Ecto neural progenitor cell (in vitro differentiated cells): ENCODE measurements around the gene PITPNM2.
A peak's percentile ranks its signal among the peaks of the same experiment; 100 is the strongest.

Experiments used
- DNase-seq: peaks from one replicate; pipeline ENCODE4 v3.0.0-alpha.2; 2018; ENCODE audit warnings: low spot score

The PITPNM2 gene

DNA sequence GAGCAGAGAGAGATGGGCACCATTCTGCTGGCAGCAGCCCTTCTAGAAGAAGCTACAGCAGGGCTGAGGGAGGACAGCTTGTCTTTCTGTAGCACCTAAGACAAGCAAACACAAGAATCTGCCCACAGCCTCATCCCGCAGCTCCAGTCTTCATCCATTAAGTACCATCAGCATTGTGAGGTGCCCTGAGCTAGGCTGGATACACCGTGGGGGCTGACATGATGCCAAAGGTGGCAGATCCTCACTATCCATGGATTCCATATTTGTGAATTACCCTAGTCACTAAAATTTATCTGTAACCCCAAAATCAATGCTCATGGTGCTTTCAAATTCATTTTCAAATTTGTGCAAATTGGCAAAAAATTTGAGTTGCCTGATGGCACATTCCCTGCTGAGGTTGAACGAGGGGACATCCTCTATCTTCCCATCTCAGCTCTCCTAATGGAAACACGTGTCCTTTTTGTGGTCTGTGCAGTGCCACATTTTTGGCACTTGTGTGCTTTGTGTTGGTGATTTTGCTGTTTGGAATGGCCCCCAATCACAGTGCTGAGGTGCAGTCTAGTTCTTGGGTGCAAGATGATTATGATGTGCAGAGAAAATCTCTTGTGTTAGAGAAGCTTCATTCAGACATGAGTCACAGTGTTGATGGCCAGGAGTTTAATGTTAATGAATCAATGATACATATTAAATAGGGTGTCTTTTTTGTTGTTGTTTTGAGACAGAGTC, 7.0 kb downstream of the PITPNM2 start:
- DNase-seq, result no peak

DNA sequence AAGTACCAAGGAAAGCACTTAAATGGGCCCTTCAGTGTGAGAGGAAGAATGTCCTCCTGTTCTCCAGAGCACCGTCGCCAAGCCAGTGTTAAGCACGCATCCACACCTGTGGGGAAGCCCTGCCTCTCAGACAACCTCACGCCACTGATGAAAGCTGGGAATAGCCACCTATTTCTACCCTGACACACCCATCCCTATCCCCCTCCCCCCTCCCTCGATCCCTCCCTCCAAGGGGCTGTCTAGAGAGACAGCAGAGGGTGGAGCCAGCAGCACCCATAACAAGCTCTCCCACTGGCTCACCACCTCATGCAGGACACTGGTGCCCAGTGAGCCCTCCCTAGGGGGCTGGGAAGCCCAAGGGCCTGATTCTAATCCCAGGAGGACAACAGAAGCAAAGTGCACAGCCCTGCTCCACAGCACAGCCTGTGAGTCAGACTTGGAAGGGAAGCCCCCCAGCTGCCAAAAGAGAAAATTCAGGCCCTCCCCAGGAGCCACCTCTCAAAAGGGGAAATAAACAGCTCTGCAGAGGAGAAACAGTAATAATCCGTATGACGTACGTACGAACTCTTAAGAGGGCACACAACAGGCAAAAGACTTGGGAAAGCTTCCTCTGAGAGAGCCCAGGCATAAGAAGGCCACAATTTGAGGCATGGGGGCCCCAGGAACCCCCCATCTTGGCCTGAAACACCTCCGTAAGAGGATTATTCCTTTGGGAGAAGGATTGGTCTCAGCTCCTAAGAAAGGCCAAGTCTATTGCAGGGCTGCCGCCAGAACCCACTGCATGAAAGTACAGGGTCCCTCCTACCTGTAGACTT, 7.8 kb downstream of the PITPNM2 start:
- no peak for DNase-seq

DNA sequence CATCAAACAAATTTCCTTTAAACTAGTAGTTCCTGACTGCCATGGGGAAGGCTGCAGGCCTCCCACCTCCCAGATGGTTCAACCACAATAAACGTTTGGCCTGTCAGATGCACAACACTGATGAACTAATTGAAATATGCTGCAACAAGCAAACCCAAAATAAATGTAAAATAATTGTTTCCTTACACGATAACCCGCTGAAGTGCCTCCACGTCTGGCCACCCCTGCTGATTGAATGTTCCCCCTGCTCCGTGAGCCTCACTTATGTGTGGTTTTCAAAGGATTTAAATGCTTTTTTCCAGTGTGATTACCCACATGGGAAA, 8.4 kb downstream of the PITPNM2 start:
- no peak for DNase-seq

DNA sequence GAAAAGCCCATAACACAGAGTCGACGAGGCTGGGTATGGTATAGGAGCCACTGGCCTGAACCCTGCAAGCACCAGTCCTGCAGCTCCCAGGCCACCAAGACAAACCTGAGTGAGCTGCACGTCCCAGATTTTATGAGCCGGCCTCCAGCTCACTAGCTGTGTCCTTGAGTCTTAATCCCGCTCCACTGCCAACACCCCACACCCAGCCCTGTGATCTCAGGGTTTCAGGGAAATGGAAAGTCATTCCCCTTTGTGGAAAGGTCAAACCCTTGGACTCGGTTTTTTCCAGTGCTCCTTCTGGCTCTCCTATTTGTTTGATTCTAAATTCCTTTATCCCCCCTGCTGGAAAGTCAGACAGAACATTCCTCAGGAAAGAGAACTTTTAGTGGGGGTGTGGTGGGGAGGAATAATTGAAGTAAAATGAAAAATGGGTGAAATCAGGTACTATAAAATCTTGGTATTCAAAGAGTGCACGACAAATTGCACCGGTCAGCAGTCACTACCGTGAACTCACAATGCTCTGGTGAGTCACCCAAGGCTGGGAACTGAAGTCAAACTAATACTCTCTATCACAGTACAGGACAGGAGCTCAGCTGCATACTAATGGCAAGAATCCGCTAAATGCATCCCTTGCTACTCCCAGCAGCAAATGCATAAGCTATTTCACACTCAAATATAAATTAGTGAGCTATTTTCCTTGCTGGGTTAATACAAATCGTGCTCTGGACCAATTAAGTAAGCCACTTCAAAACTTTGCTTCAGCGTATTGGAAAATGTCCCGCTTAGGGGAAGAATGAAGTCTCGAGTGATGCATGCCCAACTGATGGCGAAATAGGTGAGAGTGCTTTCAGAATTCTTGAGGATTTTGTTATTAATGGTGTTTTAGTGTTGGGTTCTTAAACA, 9.0 kb downstream of the PITPNM2 start:
- DNase-seq, result no peak

DNA sequence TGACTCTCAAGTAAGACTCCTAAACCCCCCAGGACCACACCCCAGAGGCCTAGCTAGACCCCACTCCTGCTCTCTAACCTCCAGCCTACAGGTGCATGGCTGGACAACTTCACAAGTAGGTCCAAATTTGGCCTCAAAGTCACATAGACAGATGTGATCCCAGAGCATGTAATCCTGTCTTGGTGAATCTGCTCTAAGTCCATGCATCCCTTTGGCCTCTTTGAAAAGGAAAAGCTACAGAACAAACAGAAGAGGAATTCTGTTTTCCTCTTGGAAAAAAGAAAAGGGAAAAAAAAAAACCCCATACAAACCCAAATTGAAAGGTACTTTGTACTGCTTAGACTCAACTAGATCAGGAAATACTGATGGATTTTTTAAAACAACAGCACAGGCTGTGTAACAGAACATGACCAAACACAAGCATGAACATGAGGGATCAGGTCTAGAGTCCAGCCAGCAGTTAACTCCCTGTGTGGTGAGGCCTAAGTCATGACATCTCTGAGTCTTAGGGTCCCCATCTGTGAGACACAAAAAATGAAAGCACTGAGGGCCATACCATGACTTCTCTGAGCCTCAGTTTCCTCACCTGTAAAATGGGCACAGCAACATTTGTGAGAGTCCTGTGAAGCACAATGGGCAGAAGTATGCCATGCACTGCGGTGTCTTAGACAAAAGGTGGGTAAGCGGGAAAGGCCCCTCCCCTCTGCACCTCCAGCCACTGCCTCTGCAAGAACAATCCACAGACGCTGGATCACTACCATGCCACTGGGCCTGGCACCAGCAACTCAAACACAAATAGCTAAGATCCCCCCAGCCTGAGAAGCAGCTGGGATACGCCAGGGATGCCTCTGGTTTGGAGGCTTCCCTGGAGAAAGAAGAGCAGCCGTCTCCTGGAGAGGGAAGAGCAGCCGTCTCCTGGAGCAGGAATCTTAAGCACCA, 9.9 kb downstream of the PITPNM2 start:
- DNase-seq, result no peak

DNA sequence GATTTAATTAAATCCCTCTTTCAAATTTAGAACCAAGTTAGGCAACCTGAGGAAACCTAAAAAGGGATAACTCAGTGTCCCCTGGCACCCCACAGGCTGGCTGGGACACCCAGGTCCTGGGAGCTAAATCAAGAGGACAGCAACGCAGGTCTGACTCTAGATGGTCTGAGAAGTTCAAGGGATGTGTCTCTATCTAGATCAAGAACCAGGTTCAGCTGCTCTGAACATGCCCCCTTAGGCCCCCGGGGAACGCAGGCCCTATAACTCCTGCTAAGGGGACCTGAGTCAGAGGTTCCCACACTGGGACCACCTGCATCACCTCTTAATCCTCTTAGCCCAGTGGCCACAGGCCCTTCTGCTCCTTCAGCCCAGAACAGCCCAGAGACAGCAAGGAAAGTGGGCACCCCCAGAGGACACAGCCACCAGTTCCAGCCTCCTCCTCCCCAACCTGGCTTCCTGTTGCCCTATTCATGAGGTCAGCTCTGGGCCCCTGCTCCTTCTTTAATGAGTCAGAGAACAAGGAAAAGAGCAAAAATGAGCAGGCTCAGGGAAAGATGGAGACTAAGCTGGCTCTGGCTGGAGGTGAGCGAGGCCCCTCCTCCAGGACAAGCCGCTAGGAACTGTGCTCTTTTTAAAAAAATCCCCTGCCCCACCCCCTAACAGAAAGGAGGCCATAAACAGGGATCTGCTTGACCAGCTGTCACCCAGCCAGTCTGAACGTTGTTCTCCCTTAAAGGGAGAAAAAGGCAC, 10.8 kb downstream of the PITPNM2 start:
- DNase-seq, result peak; percentile 58

DNA sequence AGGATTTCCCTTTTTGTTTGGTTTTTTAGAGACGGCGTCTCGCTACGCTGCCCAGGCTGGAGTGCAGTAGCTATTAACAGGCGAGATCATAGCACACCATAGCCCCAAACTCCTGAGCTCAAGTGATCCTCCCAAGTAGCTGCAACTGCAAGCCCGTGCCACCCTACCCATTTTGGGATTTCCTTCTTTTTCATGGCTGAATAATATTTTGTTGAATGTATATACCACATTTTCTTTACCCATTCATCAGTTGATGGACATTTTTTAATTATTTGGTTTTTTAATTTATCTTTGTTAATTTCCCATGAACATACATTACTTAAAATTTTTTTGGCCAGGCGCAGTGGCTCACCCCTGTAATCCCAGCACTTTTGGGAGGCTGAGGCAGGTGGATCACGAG, 15.2 kb downstream of the PITPNM2 start:
- DNase-seq, result no peak

DNA sequence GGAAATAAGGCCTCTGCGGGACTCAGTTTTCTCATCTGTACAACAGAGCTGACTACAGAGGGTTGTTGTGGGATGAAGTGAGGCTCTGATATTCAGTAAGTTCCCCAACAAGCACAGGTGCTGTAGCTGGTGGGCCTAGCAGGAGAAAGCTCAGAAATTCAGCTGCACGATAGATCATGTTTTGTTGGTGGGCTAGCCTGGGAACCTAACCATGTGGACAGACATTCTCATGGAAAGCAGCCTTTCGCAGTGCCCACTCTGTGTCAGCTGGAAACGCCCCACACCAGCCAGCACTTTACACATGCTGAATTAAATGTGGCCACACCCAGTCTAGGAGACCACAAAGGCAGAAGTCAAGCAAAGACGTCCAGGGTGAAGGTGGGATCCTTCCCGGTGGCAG, 16.1 kb downstream of the PITPNM2 start:
- no peak for DNase-seq

DNA sequence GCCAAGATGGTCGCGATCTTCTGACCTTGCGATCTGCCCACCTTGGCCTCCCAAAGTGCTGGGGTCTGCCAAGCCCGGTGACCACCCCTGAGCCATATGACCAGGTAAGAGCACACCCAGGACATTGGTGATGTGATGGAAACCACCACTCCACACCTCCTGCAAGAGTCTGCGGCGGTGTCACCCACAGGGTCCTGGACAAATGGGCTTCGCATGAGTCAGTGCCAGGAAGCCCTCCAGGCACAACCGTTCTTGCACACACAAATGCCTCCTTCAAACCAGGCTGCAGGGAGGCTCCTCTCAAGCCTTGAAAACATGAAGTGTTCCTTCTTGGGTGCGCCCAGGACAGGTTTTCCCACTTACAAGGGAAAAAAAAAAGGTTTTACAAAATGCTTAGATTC, 16.6 kb downstream of the PITPNM2 start:
- DNase-seq, result no peak

DNA sequence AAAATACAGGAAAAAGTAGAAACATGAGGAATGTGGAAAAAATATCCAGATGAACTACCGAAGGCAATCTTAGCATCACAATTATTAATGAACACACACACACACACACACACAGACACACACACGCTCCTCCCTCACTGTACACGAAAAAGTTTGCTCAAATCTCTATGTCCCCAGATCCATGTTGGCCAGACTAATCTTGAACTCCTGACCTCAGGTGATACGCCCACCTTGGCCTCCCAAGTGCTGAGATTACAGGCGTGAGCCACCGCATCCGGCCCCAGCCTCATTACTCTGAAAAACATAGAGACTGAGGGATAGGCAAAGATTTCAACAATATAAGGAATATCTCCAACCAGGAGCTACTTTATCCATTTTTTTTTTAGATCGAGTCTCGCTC, 17.2 kb downstream of the PITPNM2 start:
- no peak for DNase-seq

DNA sequence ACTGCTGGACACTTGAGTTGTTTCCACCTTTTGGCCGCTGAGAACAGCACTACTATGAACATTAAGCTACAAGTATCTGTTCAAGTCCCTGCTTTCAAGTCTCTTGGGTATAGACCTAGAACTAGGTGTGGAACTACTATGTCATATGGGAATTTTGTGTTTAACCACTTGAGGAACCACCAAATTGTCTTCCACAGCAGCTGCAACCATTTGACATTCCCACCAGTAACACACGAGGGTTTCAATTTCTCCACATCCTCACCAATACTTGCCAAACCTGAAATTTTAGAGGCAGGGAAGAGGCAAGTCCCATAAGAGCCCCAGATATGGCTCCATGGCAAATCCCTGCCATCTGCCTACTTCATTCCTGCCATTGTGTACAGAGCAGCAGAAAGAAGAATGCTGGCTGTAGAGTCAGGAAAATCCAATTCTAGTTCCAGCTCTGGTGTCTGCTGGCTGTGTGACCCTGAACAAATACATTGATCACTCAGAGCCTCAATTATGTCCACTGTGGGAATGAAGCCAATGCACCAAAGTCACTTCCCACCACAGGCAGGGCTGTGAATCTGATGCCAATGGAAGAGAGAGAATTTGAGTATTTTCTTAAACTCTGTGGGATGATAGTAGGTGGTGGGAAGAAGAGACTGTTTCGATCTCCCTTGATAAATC, 17.8 kb downstream of the PITPNM2 start:
- no peak for DNase-seq

DNA sequence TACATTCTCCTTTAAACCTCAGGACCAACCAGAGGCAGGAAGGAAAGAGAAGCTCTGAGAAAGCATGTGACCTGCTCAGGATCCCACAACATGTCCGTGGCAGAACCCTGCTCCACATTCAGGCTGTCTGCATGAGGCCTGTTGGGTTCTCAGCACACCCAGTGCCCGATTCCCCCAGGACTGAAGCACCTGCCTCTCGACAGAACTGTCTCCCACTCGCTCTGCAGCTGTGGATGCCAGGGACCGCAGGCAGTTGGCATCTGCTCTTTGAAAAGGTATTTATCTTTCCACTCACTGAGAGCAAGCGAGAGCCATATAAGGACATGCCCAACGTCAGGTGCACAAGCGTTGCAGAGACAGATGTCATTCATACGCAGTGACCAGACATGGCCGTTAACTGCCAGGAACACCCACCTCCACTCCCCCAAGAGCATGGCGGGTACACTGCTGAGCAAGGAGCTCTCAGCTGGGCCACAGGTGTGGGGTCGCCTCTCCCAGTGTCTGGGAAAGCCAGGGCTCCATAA, 18.9 kb downstream of the PITPNM2 start:
- no peak for DNase-seq

DNA sequence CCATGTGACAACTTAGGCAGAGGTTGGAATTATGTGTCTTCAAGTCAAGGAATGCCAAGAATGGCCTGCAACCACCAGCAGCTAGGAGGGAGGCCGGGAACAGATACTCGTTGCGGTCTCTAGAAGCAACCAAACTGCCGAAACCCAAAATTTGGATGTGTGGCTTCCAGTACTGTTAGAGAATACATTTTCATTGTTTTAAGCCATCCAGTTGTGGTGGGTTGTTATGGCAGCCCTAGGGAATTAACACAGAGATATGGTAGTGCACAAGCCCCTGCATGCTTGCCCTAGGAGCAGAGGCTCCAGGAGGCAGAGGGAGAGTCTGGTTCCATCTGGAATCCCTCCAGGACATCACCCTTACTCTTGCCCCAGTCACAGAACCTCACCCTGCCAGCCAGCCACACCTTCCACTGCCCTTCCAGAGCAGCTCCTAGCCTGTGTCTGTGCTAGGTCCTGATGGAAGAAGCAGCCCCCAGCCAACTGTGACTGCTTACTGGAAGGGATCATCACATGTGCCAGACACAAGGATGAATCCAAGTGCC, 19.5 kb downstream of the PITPNM2 start:
- no peak for DNase-seq

DNA sequence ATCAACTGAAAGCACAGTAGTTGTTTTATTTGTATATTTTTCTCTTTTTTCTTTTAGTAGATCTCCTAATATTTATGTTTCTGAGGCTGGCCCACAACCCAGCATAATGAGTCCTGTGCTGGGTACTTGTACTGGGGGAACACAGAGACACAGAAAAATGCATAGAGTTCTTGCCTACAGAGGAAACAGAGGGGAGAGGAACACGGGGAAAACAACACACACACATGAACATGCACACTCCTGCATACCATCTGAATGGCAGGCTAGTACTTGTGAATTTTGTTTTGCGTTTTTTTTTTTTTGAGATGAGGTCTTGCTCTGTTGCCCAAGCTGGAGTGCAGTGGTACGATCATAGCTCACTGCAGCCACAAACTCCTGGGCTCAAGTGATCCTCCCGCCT, 21.3 kb downstream of the PITPNM2 start:
- no peak for DNase-seq

DNA sequence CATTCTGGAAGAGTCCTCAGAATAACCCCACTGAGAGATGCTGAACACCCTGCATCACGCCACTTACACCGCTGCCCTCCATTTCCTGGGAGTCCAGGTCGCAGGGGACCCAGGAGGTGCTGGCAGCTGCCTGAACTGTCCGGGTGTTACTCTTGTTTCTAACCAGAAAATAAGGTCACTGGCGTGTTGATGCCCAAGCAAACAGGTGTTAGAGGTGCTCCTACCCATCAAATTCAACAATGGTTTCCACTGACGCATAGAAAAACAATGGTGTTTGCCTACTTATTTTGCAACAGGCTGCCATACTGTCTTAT, 23.8 kb downstream of the PITPNM2 start:
- DNase-seq, result no peak

DNA sequence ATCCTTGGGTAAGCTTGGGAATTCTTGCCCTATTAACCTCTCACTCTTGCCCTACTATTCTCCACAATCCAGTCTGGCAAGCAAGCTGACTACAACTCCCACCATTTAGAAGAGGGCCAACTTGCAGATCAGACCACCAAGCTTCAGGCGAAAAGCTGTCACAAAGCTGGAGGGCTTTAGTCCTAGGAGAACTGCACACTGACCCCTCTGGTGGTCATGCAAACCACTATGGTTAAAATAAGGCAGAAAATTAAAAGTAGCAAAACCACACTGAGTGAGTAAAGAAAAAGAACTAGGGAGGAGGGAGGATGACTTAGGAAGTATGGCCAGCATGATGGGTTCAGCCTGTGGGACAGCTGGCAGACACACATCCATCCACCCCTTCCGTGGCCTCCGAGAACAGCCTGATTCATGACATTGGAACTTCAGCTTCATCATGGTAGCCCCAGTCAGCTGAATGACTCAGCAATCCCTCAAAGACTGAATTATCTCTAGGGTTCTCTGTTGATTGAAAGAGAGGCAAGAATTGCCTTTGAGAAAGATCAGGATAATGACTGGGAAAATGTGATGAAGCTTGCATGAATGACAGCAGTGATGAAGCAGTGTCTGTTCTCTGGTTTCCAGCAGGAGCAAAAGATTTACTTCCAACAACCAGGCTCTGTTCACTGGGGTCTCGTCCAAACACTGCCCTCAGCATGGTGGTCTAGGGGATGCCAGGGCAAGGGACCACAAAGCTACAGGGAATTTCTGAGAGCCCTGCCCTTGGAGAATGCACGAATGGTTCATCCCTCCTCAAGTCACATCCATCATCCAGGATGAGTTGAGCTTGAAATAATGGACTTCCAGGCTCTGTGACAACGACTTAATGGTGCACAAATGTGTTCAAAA, 24.4 kb downstream of the PITPNM2 start:
- DNase-seq, result no peak

DNA sequence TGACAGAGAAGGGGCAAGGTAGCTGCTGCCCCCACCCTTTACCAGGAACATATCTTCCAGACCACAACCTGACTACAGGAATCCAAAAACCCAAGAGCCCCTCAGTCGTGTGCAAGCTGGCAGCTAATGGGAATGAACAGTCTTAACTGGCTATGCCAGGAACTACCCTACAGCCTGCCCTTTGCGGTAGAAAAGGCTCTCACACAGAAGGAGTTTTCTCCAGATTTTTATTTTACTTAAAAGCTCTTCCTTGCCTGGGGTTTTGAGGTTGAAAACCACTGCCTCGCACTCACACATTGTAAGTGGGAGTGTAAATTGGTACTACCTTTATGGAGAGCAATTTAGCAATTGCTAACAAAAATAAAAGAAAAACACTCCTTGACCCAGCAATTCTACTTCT, 28.3 kb downstream of the PITPNM2 start:
- no peak for DNase-seq

DNA sequence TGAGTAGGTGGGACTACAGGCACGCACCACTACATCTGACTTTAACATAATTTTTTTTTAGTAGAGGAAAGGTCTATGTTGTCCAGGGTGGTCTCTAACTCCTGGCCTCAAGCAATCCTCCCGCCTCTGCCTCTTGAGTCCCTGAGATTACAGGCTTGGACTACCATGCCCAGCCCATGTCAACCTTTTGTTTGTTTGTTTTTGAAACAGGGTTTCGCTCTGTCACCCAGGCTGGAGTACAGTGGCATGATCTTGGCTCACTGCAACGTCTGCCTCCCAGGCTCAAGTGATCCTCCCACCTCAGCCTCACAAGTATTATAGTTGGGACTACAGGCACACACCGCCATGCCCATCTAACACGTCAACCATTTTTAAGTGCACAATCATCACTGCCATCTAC, 29.2 kb downstream of the PITPNM2 start:
- DNase-seq, result no peak
